GM18858 (cell line): ENCODE data around the gene MTCL3.

Experiments
- ATAC-seq: cut with Tn5 transposase; IDR thresholded peaks from one replicate; pipeline ENCODE4 v1.9.1; 2021; ENCODE audit not compliant: unreplicated experiment

MTCL3 gene

GRCh38 chr6:127471379-127472255 is 47.5 kb downstream of the MTCL3 start:
- ATAC-seq: peak; percentile 62

GRCh38 chr6:127468936-127469335 is 50.2 kb downstream of the MTCL3 start:
- no peak for ATAC-seq

GRCh38 chr6:127466416-127466815 is 52.7 kb downstream of the MTCL3 start:
- ATAC-seq: no peak

GRCh38 chr6:127464881-127465459 is 54.2 kb downstream of the MTCL3 start:
- ATAC-seq: peak; percentile 92

- ATAC-seq: no peak
These were observed 54.8 kb downstream of the MTCL3 start for GRCh38 chr6:127464161-127464880.

- ATAC-seq: no peak
These were observed 56.1 kb downstream of the MTCL3 start for GRCh38 chr6:127463056-127463455.

GRCh38 chr6:127462376-127462775 is 56.8 kb downstream of the MTCL3 start:
- ATAC-seq: no peak

GRCh38 chr6:127460465-127460864 is 58.7 kb downstream of the MTCL3 start:
- no peak for ATAC-seq

- ATAC-seq: no peak
These were observed 59.9 kb downstream of the MTCL3 start, which contains the start of gene KIAA0408 for GRCh38 chr6:127459231-127459641. TSS of gene KIAA0408 (minus strand) at chr6:127459389. CDS start at chr6:127453981, 5,408 bp downstream.

- ATAC-seq: no peak
These were observed 60.3 kb downstream of the MTCL3 start for GRCh38 chr6:127458817-127459216.

- ATAC-seq: no peak
These were observed 60.9 kb downstream of the MTCL3 start for GRCh38 chr6:127458222-127458621.

- ATAC-seq: no peak
These were observed 61.6 kb downstream of the MTCL3 start for GRCh38 chr6:127457456-127458064.

- no peak for ATAC-seq
These were observed 62.7 kb downstream of the MTCL3 start for GRCh38 chr6:127456465-127456864.

GRCh38 chr6:127453845-127454619 is 65.1 kb downstream of the MTCL3 start:
- ATAC-seq: no peak

GRCh38 chr6:127452803-127453202 is 66.3 kb downstream of the MTCL3 start:
- ATAC-seq: no peak

- ATAC-seq: no peak
These were observed 67.7 kb downstream of the MTCL3 start for GRCh38 chr6:127451388-127451787.

GRCh38 chr6:127447780-127448179 is 71.4 kb downstream of the MTCL3 start:
- no peak for ATAC-seq

- no peak for ATAC-seq
These were observed 72.8 kb downstream of the MTCL3 start for GRCh38 chr6:127446356-127446755.

GRCh38 chr6:127441881-127442280 is 77.3 kb downstream of the MTCL3 start:
- ATAC-seq: no peak

- ATAC-seq: no peak
These were observed 79.4 kb downstream of the MTCL3 start for GRCh38 chr6:127439718-127440117.
